RWPE1 (cell line): ENCODE data around the gene CCDC102B.

Experiments used
- CTCF ChIA-PET: fragments of 350-600 bp; sonication (Branson Sonifier 250); formaldehyde crosslinking; extraction: SDS; loops from one replicate; lab custom pipeline; 2021; lab: Yijun Ruan, JAX
- POLR2A ChIA-PET: fragments of 400-600 bp; formaldehyde crosslinking; extraction: SDS; loops from one replicate; lab custom pipeline; 2020; ENCODE audit warnings: antibody characterized with exemption; ENCODE audit not compliant: low non-redundant PET; lab: Yijun Ruan, JAX
- DNase-seq: peaks from one replicate; pipeline ENCODE4 v3.0.0; 2012; ENCODE audit warnings: low spot score
- H3K27ac ChIP-seq: fragments of 450-650 bp; 2 replicates; pipeline ENCODE4 v1.5.1; 2017
- TF ChIP-seq, protein P1 (sequence below): fragments of 450-650 bp; conservative IDR thresholded peaks from 2 replicates; pipeline ENCODE4 v1.5.1; 2017; ENCODE audit warnings: low read depth, mild to moderate bottlenecking

Gene CCDC102B

GRCh38 chr18:68769461-68769860 is 28.4 kb upstream of the CCDC102B start:
- TF ChIP-seq, protein P1, sequence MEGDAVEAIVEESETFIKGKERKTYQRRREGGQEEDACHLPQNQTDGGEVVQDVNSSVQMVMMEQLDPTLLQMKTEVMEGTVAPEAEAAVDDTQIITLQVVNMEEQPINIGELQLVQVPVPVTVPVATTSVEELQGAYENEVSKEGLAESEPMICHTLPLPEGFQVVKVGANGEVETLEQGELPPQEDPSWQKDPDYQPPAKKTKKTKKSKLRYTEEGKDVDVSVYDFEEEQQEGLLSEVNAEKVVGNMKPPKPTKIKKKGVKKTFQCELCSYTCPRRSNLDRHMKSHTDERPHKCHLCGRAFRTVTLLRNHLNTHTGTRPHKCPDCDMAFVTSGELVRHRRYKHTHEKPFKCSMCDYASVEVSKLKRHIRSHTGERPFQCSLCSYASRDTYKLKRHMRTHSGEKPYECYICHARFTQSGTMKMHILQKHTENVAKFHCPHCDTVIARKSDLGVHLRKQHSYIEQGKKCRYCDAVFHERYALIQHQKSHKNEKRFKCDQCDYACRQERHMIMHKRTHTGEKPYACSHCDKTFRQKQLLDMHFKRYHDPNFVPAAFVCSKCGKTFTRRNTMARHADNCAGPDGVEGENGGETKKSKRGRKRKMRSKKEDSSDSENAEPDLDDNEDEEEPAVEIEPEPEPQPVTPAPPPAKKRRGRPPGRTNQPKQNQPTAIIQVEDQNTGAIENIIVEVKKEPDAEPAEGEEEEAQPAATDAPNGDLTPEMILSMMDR = no peak
- POLR2A ChIA-PET = no interaction called here
- H3K27ac ChIP-seq = no peak overlapping the region
- CTCF ChIA-PET = interaction anchor here (0.6 kb wide), 1 partner anchor 40 kb away, joined by 3 read pairs; no protein-coding TSS in a partner anchor
- DNase-seq = no peak

DNA sequence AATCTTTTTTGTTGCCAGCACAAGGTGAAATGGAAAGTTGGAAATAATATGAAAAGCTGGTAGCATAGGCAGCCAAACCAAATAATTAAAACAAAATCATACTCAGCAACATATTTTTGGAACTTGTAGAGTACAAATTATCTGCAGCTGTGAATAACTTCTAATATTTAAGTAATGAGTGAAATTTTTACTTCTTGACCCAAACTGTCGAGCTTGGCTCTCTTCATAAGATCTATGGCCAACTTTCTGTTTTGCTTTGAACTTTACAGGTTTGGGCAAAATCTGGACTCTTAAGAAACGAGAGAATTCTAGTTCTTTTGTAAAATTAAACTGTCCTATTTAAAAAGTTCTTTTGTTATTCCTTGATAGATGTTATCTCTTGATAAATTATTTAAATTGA is 25.6 kb upstream of the CCDC102B start:
- TF ChIP-seq, protein P1 = no peak
- CTCF ChIA-PET = no interaction called here
- DNase-seq = no peak
- H3K27ac ChIP-seq = no peak overlapping the region
- POLR2A ChIA-PET = no interaction called here

GRCh38 chr18:68778280-68778886 is 19.5 kb upstream of the CCDC102B start:
- ChIA-PET CTCF (no interaction called here), POLR2A (no interaction called here)
- no peak overlapping the region for H3K27ac ChIP-seq
- DNase-seq = no peak
- TF ChIP-seq, protein P1 = no peak

- no peak overlapping the region for H3K27ac ChIP-seq
- TF ChIP-seq, protein P1 = no peak
- no peak for DNase-seq
- POLR2A ChIA-PET = no interaction called here
- CTCF ChIA-PET = no interaction called here
Measured at GRCh38 chr18:68779169-68779568, 18.7 kb upstream of the CCDC102B start.

DNA sequence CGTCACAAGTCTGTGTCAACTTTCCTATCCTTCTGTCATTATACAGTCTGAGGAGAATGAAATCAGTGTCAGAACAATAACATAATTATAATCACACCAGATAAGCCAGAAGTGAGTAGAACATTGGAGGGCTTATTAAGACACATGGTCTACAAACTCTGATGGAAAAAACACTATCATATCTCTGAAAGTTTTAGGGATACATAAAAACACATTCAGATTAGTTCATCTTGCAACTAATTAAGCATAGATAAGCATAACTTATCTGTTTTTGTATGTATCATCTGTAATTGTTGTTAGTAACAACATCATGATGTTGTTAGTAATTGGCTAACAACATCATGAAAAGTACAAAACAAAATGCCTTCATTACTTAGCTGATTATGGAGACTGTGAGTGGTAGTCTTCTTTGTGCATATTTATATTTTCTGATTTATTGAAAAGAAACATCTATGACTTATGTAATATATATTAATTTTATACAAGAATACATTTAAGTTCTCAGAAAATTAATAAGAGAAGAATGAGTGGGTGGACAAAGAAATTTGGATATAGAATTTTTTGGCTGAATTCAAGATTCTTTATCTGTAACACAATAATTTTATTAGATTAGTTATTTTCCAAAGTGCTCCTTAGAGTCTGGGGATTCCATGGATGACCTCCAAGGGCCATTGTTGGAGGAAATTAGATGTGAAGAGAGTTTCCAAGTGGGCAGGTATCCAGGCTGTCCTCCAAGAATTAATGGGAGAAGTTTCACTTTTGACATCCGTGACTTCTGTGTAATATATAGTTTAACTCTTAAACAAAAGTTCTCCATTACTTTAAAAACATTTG is 16.9 kb upstream of the CCDC102B start:
- H3K27ac ChIP-seq = no peak overlapping the region
- POLR2A ChIA-PET = no interaction called here
- TF ChIP-seq, protein P1 = no peak
- no peak for DNase-seq
- CTCF ChIA-PET = interaction anchor here (0.7 kb wide), 1 partner anchor 72 kb away, joined by 3 read pairs; no protein-coding TSS in a partner anchor

GRCh38 chr18:68783506-68783905 is 14.4 kb upstream of the CCDC102B start:
- no peak for DNase-seq
- TF ChIP-seq, protein P1 = no peak
- ChIA-PET CTCF (no interaction called here), POLR2A (no interaction called here)
- H3K27ac ChIP-seq = no peak overlapping the region
